Naive B cell (primary cell): ENCODE results near the gene CCDC57. TPM values are rescaled to one million over a fixed set of nuclear protein-coding genes. Genes with fewer than 3 reads are reported as not detected.

Experiments used
- ATAC-seq, 2 donors: fragments of 150-1000 bp; cut with Tn5 transposase; 2 replicates each; pipeline ENCODE4 v1.10.0; 2021; ENCODE audit warnings: low read depth in 2 of 2, mild to moderate bottlenecking in 2 of 2, moderate library complexity in 2 of 2
- DNase-seq: peaks from one replicate; pipeline ENCODE4 v3.0.0; 2022
- H3K27ac Mint-ChIP-seq, 6 donors: one replicate each; pipeline ENCODE4 v1.8.0; 2020 to 2022; ENCODE audit warnings: mild to moderate bottlenecking in 6 of 6, mixed read lengths in 6 of 6, moderate library complexity in 5 of 6, inconsistent platforms in 2 of 6
- H3K27me3 Mint-ChIP-seq, 3 donors: one replicate each; pipeline ENCODE4 v1.8.0; 2021 to 2022; ENCODE audit warnings: mixed read lengths in 3 of 3, mild to moderate bottlenecking in 1 of 3
- H3K36me3 Mint-ChIP-seq, 2 donors: one replicate each; pipeline ENCODE4 v1.8.0; 2020 to 2022; ENCODE audit warnings: mixed read lengths in 2 of 2, inconsistent platforms in 1 of 2, mild to moderate bottlenecking in 1 of 2
- H3K4me1 Mint-ChIP-seq, 3 donors: one replicate each; pipeline ENCODE4 v1.8.0; 2020 to 2022; ENCODE audit warnings: mixed read lengths in 3 of 3, inconsistent platforms in 1 of 3, mild to moderate bottlenecking in 1 of 3, moderate library complexity in 1 of 3
- H3K4me3 Mint-ChIP-seq, 8 donors: one replicate each; pipeline ENCODE4 v1.8.0; 2020 to 2022; ENCODE audit warnings: mild to moderate bottlenecking in 8 of 8, mixed read lengths in 8 of 8, moderate library complexity in 8 of 8, inconsistent platforms in 2 of 8
- H3K9me3 Mint-ChIP-seq, 7 donors: one replicate each; pipeline ENCODE4 v1.8.0; 2020 to 2022; ENCODE audit warnings: mixed read lengths in 7 of 7, mild to moderate bottlenecking in 5 of 7, inconsistent platforms in 2 of 7, moderate library complexity in 1 of 7
- polyA plus RNA-seq, 6 donors: library from polyadenylated mRNA; unstranded; fragments of 300-500 nt; fragmentation: Illumina TruSeq; gene quantifications; one replicate each; pipeline ENCODE4 v1.2.3, GENCODE V29; 2021; ENCODE audit warnings: low read depth in 6 of 6

The CCDC57 gene
- polyA plus RNA-seq, 6 donors from 2014 or later = 15.9 to 31.8 (median 26.5) TPM

- ATAC-seq (no peak), DNase-seq (no peak)
- Mint-ChIP-seq H3K4me3 (no peak overlapping the region), H3K9me3 (no peaks in the 10 kb centered on the region), H3K4me1 (peaks cover 0 to 2% (median 0%) of the 10 kb centered on the region in 3 donors), H3K27ac (peak overlapping the region in 2 of 6 donors; percentile 63 to 67), H3K27me3 (no peaks in the 10 kb centered on the region), H3K36me3 (no peaks in the 10 kb centered on the region)
Observed at GRCh38 chr17:82061047-82061925, 151.4 kb downstream of the CCDC57 start.

GRCh38 chr17:82060614-82061013 lies 152.0 kb downstream of the CCDC57 start:
- Mint-ChIP-seq H3K4me3 (no peak overlapping the region), H3K9me3 (no peaks in the 10 kb centered on the region), H3K36me3 (no peaks in the 10 kb centered on the region), H3K27ac (peak overlapping the region in 2 of 6 donors; percentile 63 to 67), H3K4me1 (no peaks in the 10 kb centered on the region), H3K27me3 (no peaks in the 10 kb centered on the region)
- ATAC-seq = no peak
- DNase-seq = no peak

- Mint-ChIP-seq H3K27ac (peak overlapping the region in 2 of 6 donors; percentile 76 to 78), H3K9me3 (no peaks in the 10 kb centered on the region), H3K4me3 (peak overlapping the region in 2 of 8 donors; percentile 9 to 47), H3K36me3 (no peaks in the 10 kb centered on the region), H3K27me3 (no peaks in the 10 kb centered on the region), H3K4me1 (peaks cover 0 to 2% (median 0%) of the 10 kb centered on the region in 3 donors)
- DNase-seq (no peak), ATAC-seq (no peak)
Observed at GRCh38 chr17:82060001-82060380, 152.7 kb downstream of the CCDC57 start.

- ATAC-seq (no peak), DNase-seq (no peak)
- no peak overlapping the region for H3K4me3 Mint-ChIP-seq
- H3K36me3 Mint-ChIP-seq = no peaks in the 10 kb centered on the region
- peaks cover 0 to 4% (median 0%) of the 10 kb centered on the region in 3 donors for H3K4me1 Mint-ChIP-seq
- no peaks in the 10 kb centered on the region for H3K9me3 Mint-ChIP-seq
- no peaks in the 10 kb centered on the region for H3K27me3 Mint-ChIP-seq
- no peak overlapping the region for H3K27ac Mint-ChIP-seq
Observed at GRCh38 chr17:82059272-82060000, 153.2 kb downstream of the CCDC57 start.

- no peaks in the 10 kb centered on the region for H3K27me3 Mint-ChIP-seq
- H3K27ac Mint-ChIP-seq = peak overlapping the region in 1 of 6 donors; percentile 82
Observed at GRCh38 chr17:82058855-82059249, 153.8 kb downstream of the CCDC57 start.

GRCh38 chr17:82058230-82058854 lies 154.3 kb downstream of the CCDC57 start:
- H3K36me3 Mint-ChIP-seq = no peaks in the 10 kb centered on the region

More at GRCh38 chr17:82058855-82059249, 153.8 kb downstream of the CCDC57 start:
- no peak for DNase-seq
- Mint-ChIP-seq H3K36me3 (no peaks in the 10 kb centered on the region), H3K9me3 (no peaks in the 10 kb centered on the region), H3K4me3 (no peak overlapping the region), H3K4me1 (peaks cover 0 to 4% (median 0%) of the 10 kb centered on the region in 3 donors)
- ATAC-seq = no peak

GRCh38 chr17:82056729-82057621 lies 155.7 kb downstream of the CCDC57 start:
- peaks cover 0 to 8% (median 4%) of the 10 kb centered on the region in 3 donors for H3K4me1 Mint-ChIP-seq
- H3K36me3 Mint-ChIP-seq = no peaks in the 10 kb centered on the region
- DNase-seq = no peak
- H3K4me3 Mint-ChIP-seq = no peak overlapping the region
- H3K27ac Mint-ChIP-seq = no peak overlapping the region
- H3K27me3 Mint-ChIP-seq = no peaks in the 10 kb centered on the region
- no peak for ATAC-seq
- no peaks in the 10 kb centered on the region for H3K9me3 Mint-ChIP-seq

More at GRCh38 chr17:82058230-82058854, 154.3 kb downstream of the CCDC57 start:
- Mint-ChIP-seq H3K27ac (peak overlapping the region in 2 of 6 donors; percentile 15 to 82), H3K4me1 (peaks cover 0 to 4% (median under 1%) of the 10 kb centered on the region in 3 donors), H3K4me3 (no peak overlapping the region), H3K27me3 (no peaks in the 10 kb centered on the region), H3K9me3 (no peaks in the 10 kb centered on the region)
- no peak for ATAC-seq
- DNase-seq = no peak

- Mint-ChIP-seq H3K4me3 (peak overlapping the region in 2 of 8 donors; percentile 38 to 52), H3K36me3 (no peaks in the 10 kb centered on the region), H3K9me3 (no peaks in the 10 kb centered on the region), H3K27me3 (no peaks in the 10 kb centered on the region), H3K4me1 (peaks cover 0 to 8% (median 4%) of the 10 kb centered on the region in 3 donors), H3K27ac (no peak overlapping the region)
- DNase-seq = no peak
- no peak for ATAC-seq
Observed at GRCh38 chr17:82055965-82056728, 156.5 kb downstream of the CCDC57 start.

GRCh38 chr17:82055023-82055964 lies 157.3 kb downstream of the CCDC57 start:
- Mint-ChIP-seq H3K36me3 (no peaks in the 10 kb centered on the region), H3K4me3 (peak overlapping the region in 5 of 8 donors; percentile 22 to 60 (median 38)), H3K4me1 (peaks cover 3 to 13% (median 10%) of the 10 kb centered on the region in 3 donors), H3K27ac (peak overlapping the region in 2 of 6 donors; percentile 38 to 47), H3K27me3 (no peaks in the 10 kb centered on the region), H3K9me3 (no peaks in the 10 kb centered on the region)
- DNase-seq = no peak
- ATAC-seq = no peak

- ATAC-seq (no peak), DNase-seq (no peak)
- Mint-ChIP-seq H3K9me3 (no peaks in the 10 kb centered on the region), H3K27me3 (no peaks in the 10 kb centered on the region), H3K4me3 (peak overlapping the region in 4 of 8 donors; percentile 26 to 74 (median 58)), H3K4me1 (peaks cover 3 to 13% (median 10%) of the 10 kb centered on the region in 3 donors), H3K27ac (peak overlapping the region in 1 of 6 donors; percentile 47), H3K36me3 (no peaks in the 10 kb centered on the region)
Observed at GRCh38 chr17:82054351-82055022, 158.2 kb downstream of the CCDC57 start.
